IPS-18c (cell line): ENCODE results near the gene SLC17A6.

Experiments
- H3K4me3 ChIP-seq: 2 replicates; pipeline ENCODE4 v1.7.0; 2013; ENCODE audit warnings: low read depth, mild to moderate bottlenecking, low read length, moderate library complexity; ENCODE audit not compliant: insufficient read depth
- H3K9me3 ChIP-seq: one replicate; pipeline ENCODE4 v1.6.1; 2013; ENCODE audit warnings: mild to moderate bottlenecking, low read length, moderate library complexity; ENCODE audit not compliant: control insufficient read depth, insufficient read depth

The SLC17A6 gene

DNA sequence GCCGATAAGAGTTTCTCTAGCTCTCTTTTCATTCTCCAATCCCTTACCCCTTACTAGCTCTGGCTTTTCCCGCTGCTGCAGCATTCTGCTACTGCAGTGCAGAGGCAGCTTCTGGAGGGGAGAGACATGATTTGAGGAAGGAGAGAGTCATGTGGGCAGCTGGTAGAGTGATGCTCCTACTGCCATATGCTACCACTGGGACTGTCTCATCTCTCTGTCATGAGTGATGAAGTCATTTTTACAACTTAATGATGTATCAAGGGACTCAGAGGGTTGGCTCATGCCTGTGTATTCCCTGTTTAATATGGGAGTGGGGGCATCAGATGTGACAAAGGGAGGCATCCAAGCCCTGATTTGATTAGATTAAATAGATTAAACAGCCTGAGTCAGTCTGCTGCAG lies 11.3 kb downstream of the SLC17A6 start:
- Histone ChIP-seq H3K4me3 (no peak overlapping the region), H3K9me3 (no peaks in the 10 kb centered on the region)

DNA sequence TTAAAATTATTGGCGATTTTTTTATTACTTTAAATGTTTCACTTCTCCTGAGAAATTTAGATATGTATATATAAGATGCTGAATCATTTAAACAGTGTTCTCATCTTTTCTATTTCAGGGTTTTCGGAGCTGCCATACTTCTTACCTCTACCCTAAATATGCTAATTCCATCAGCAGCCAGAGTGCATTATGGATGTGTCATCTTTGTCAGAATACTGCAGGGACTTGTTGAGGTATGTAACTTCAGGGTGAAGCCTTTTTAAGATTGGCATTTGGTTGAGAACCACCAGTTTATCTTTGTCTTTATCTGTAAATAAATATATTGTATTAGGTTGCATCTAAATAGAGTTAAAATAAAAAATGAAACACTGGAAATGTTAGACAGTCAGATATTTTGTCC lies 21.1 kb downstream of the SLC17A6 start:
- no peaks in the 10 kb centered on the region for H3K9me3 ChIP-seq
- H3K4me3 ChIP-seq, result no peak overlapping the region

DNA sequence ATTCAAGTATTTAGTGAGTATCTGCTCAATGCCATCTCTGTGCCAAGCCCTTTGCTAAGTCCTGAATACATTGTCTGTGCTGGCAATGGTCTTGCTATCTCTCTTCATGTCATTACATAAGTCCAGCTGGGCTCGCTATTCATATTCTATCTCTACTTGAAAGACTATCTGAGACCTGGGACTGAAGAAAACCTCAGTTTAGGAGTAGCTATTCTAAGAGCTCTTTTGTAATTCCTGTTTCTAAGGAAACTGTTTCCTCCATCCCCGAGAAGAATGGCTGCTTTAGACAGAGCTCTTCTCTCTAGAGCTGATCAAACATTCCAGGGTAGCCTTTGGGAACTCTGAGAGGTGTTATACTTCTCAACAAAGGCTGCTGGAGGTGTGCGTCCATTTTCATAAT lies 33.0 kb downstream of the SLC17A6 start:
- no peaks in the 10 kb centered on the region for H3K9me3 ChIP-seq
- H3K4me3 ChIP-seq, result no peak overlapping the region

DNA sequence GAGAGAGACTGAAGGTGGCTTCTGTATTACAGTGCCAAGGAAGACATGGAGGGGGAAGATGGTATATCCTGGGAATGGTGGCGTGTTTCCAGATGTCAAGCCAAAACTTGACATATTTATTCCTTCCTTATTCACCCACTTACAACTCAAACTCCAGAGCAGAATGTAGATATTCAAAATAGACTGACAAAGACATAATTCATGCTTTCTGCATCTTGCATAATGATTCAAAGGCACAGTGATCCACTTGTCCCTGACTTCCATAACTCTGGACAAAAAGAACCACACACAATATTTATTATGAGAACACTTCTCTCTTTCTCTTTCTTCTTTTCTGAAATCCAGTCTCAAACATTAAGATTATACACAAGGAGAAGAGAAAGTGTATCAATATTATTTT lies 48.9 kb downstream of the SLC17A6 start:
- Histone ChIP-seq H3K4me3 (no peak overlapping the region), H3K9me3 (no peaks in the 10 kb centered on the region)

DNA sequence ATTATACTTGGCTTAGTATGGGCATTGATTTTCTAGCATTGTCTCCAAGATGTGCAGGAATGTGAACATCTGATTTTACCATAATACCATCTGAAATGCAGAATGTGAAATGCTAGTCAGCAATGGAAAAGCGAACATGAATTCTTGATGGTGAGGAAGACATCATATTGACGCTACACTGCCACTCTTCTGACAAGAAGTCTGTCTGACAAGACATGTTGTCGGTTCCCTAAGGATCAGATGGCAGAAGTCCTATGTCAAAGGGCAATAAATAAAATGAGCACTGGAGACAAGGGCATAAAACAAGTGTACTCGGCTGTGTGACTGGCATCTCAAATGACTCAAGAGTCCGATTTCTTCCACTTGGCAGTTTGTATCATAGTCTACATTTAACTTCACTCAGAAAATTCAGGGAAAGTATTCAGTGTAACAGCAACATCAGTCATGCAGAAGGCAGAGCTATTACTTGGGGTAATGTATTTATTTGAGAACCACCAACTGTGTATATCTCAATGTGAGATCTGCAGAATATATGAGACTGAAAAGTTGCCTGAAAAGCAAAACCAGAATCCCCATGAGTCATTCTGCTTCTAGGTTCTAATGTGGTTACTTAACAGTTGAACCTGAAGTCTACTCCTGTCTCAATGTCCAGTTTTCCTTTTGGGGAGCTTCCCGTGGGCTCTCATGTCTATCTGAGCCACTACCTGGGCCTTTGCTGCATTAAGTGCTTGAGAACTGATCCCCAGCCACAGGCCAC lies 51.5 kb downstream of the SLC17A6 start:
- H3K9me3 ChIP-seq, result no peaks in the 10 kb centered on the region
- no peak overlapping the region for H3K4me3 ChIP-seq

DNA sequence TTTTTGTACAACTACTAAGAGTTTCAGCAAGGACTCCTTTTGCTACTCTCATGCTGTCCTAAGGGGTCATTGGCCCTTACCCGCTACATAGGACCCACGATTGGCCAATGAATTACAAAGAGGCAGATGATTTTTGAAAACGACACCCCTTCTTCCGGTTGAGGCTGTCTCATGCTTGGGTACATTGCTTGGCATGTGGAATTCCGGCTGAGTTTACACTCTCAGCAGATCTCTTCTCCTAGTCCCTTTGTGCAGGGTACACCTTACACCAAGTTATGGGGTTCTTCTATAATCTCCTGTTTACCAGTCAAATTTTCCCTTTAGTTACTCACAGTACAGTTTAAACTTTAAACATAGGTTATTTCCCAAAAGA lies 52.1 kb downstream of the SLC17A6 start:
- Histone ChIP-seq H3K9me3 (no peaks in the 10 kb centered on the region), H3K4me3 (no peak overlapping the region)

DNA sequence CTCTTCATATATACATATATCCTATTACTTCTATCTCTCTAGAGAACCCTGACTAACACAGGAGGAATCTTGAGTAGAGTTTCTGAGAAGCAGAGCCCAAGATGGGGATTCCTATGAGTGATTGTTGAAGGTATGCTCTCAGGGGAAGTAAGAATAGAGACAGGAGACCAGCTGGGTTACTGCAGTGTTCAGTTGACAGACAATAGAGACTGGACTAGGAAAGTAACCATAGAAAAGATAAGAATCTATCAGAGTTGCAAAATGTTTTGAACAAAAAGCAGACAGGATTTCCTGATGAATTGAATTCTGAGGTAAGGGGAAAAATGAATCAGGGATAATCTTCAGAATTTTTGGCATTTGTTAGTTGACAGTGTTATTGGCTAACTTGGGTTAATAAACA lies 54.4 kb downstream of the SLC17A6 start:
- H3K4me3 ChIP-seq, result no peak overlapping the region
- H3K9me3 ChIP-seq, result no peaks in the 10 kb centered on the region

DNA sequence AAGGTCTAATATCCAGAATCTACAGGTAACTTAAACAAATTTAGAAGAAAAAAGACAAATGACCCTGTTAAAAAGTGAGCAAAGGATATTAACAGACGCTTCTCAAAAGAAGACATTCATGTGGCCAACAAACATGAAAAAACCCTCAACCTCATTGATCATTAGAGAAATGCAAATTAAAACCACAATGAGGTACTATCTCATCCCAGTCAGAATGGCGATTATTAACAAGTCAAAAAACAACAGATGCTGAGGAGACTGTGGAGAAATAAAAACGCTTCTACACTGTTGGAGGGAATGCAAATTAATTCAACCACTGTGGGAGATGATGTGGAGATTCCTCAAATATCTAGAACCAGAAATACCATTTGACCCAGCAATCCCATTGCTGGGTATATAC lies 67.2 kb downstream of the SLC17A6 start:
- H3K4me3 ChIP-seq, result no peak overlapping the region
- no peaks in the 10 kb centered on the region for H3K9me3 ChIP-seq

DNA sequence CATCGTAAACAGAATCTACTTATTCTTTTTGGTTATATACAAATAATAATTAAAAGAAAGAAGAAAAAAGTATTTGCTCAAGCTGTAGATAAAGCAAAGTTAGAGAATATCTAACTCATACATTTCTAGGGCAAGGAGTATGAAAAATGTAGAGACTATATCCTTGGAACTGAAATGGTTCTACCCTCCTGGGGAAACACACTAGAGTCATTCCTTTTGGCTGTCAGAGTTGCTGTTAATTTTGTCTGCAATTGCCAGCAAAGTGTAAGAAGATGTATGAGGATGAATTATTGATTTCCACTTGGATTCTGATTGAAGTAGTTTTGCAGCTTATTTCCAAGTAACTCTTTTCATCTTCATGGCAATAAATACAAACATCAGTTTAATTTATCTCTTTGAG lies 69.1 kb downstream of the SLC17A6 start:
- Histone ChIP-seq H3K9me3 (no peaks in the 10 kb centered on the region), H3K4me3 (no peak overlapping the region)

DNA sequence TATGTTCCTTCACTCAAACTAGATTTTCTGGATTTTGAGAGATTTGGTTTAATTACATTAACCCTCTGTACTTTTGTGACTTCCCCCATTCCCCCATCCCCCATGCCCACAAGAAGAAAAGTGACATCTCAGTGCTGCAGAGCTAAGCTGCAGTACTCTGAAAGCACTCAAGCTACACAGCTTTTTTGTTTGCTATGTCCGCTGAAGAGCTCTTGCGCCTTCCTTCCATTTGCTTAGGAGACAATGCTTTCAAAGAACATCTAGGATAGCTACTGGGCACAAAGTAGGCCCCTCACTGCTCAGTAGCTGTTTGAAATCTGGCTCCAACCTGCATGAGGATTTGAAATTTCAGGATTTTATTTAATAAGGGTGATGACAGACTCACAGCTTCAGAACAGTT lies 69.7 kb downstream of the SLC17A6 start:
- H3K4me3 ChIP-seq, result no peak overlapping the region
- no peaks in the 10 kb centered on the region for H3K9me3 ChIP-seq

DNA sequence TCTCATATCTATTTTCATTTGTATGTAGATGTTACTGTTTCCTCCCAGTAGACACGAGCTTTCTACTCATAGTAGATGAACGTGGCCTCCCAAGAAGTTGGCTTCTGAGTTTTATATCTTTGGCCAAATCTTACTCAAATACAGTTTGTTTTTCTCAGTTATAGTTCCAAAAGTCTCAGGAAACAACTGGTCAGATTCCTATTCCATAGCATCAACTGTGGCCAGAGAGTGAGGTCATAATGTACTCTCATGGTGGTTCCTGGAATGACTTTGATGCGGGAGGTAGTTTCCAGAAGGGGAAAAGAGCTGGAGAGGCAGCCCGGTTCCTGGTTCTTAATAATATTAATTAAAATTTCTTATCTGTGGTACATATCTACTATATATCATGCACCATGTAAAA lies 77.3 kb downstream of the SLC17A6 start:
- no peaks in the 10 kb centered on the region for H3K9me3 ChIP-seq

DNA sequence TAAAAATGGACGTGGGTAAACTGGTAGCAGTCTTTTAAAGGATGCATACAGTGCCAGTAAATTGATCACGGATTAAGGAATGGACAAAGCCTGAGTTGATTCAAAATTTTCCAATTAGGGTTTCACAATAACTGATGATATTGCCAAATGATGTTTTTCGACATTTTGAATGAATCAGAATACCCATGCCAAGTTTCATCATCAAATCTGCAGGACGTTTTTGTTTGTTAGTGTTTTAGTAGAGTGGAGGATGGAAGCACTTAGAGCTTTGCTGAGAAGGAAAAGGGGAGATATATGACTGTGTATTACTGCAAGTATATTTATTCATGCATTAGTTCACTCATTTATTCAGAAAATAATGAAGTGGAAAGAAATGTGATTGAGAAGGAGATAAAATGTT lies 78.3 kb downstream of the SLC17A6 start:
- Histone ChIP-seq H3K9me3 (no peaks in the 10 kb centered on the region), H3K4me3 (no peak overlapping the region)

More for the DNA sequence above, 77.3 kb downstream of the SLC17A6 start:
- H3K4me3 ChIP-seq, result no peak overlapping the region

DNA sequence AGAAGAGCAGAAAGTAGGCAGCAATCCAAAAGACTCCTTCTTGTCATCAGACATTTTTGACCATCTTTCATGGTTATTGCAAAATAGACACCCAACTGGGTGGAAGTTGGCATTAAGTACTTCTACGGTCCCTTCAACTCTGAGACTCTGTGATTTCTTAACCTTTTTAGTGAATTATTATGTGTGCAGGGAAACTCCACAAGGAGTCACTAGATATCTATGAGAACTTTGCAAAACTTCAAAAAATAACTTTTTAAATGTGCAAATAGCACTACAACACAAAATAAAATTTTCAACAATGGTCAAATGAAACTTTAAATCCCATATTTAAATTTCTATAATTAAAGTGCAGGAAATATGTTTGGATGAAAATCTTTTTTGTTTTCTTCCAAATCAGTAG lies 88.7 kb downstream of the SLC17A6 start:
- no peaks in the 10 kb centered on the region for H3K9me3 ChIP-seq
- H3K4me3 ChIP-seq, result no peak overlapping the region
